Upper lobe of left lung (tissue), 4 donors: ENCODE measurements around the gene ERN1.
A peak's percentile ranks its signal among the peaks of the same experiment; 100 is the strongest.

ENCODE experiments used
- POLR2A ChIP-seq, 4 donors: fragments of 450-650 bp; IDR thresholded peaks; one replicate each; pipeline ENCODE4 v1.5.1; 2016 to 2017; ENCODE audit warnings: antibody characterized with exemption in 4 of 4, mild to moderate bottlenecking in 2 of 4
- POLR2AphosphoS5 ChIP-seq, 2 donors: sonication (generic); formaldehyde crosslinking; IDR thresholded peaks; one replicate each; pipeline ENCODE4 v1.5.1; 2017; ENCODE audit warnings: antibody characterized with exemption in 2 of 2
- TF ChIP-seq, protein P1 (sequence below), 6 experiments: fragments of 450-650 bp in 4 of 6; fragments of 200-600 bp in 2 of 6; sonication (generic) in 2 of 6; IDR thresholded peaks; one replicate each; pipeline ENCODE4 v1.5.1; 2016 to 2019; ENCODE audit warnings: antibody characterized with exemption in 6 of 6

DNA sequence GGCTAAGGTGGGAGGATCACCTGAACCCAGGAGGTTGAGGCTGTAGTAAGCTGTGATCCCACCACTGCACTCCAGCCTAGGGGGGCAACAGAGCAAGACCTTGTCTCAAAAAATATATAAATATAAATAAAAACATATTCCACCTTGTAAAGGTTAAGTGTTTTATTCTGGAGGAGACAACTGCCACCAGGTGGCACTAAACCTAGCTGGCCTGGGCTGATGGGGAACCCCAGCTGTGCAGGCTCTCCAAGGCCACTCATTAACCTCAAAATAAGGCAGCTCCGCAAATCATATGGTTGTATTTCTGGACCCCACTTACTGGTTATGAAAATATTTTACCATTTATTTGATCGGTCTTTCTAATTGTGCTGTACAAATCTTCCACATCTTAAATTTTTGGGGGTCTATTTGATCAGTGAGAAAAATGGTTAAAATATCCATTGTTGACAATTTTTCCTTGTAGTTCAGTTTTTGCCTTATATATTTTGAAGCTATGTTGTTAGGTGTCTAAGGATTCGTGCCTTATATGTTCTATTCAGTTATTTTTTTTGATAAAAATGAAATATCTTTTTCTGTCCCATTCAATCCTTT is 101.0 kb downstream of the ERN1 start:
- TF ChIP-seq, protein P1, sequence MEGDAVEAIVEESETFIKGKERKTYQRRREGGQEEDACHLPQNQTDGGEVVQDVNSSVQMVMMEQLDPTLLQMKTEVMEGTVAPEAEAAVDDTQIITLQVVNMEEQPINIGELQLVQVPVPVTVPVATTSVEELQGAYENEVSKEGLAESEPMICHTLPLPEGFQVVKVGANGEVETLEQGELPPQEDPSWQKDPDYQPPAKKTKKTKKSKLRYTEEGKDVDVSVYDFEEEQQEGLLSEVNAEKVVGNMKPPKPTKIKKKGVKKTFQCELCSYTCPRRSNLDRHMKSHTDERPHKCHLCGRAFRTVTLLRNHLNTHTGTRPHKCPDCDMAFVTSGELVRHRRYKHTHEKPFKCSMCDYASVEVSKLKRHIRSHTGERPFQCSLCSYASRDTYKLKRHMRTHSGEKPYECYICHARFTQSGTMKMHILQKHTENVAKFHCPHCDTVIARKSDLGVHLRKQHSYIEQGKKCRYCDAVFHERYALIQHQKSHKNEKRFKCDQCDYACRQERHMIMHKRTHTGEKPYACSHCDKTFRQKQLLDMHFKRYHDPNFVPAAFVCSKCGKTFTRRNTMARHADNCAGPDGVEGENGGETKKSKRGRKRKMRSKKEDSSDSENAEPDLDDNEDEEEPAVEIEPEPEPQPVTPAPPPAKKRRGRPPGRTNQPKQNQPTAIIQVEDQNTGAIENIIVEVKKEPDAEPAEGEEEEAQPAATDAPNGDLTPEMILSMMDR (IDR thresholded peaks at IDR 0.05) = peak; percentile 12 to 69 (median 52)
- TF ChIP-seq POLR2AphosphoS5 (IDR thresholded peaks at IDR 0.05) (no peak), POLR2A (IDR thresholded peaks at IDR 0.05) (no peak)
